WTC11 (cell line): Measurements from ENCODE around the gene KCTD1.

Experiments
- CTCF ChIP-seq: fragments of 200-600 bp; IDR thresholded peaks from 2 replicates; pipeline ENCODE4 v1.8.0; 2022; ENCODE audit warnings: antibody characterized with exemption
- MAX ChIP-seq: sonication (generic); formaldehyde crosslinking; IDR thresholded peaks from 2 replicates; pipeline ENCODE4 v1.8.0; 2022; ENCODE audit warnings: mild to moderate bottlenecking, missing genetic modification reagents

GRCh38 chr18:26414901-26415440 lies 133.4 kb downstream of the KCTD1 start:
- TF ChIP-seq MAX (CRISPR knock-in tag) (no peak), CTCF (no peak)
